A549 (cell line): ENCODE measurements around the gene CCDC71. TPM values are rescaled to one million over a fixed set of nuclear protein-coding genes. Genes with fewer than 3 reads are reported as not detected.
A peak's percentile ranks its signal among the peaks of the same experiment; 100 is the strongest.

Experiments used
- ATAC-seq, 2 experiments: fragments of 200-7000 bp in 1 of 2; fragments of >200 bp in 1 of 2; cut with Nextera tagmentation in 1 of 2; cut with Tn5 transposase in 1 of 2; 3 replicates each; pipeline versions ENCODE4 v1.8.0 to v1.9.1; 2018 to 2020; ENCODE audit warnings: mild to moderate bottlenecking in 1 of 2, moderate library complexity in 1 of 2
- CTCF ChIA-PET: fragments of 300-600 bp; sonication (Branson Sonifier 250); formaldehyde crosslinking; extraction: SDS; loops from one replicate; lab custom pipeline; 2021; ENCODE audit warnings: antibody characterized with exemption, inconsistent platforms; lab: Yijun Ruan, JAX
- POLR2A ChIA-PET: fragments of 350-600 bp; formaldehyde crosslinking; extraction: SDS; loops from one replicate; lab custom pipeline; 2021; ENCODE audit warnings: antibody characterized with exemption, inconsistent platforms; lab: Yijun Ruan, JAX
- DNase-seq, 2 experiments: peaks; one replicate each; pipeline versions ENCODE4 v3.0.0 to v3.0.0-alpha.2; 2011 to 2016; ENCODE audit warnings: low read depth in 1 of 2, low spot score in 1 of 2
- FAIRE-seq: peaks from 2 replicates; lab custom pipeline; 2011; peaks lifted over from hg19 to GRCh38; lab: Jason Lieb, UNC
- H3K27ac ChIP-seq, 2 experiments: fragments of >200 bp; sonication (Bioruptor Twin); formaldehyde crosslinking; 3 replicates each; pipeline ENCODE4 v1.5.1; 2016 to 2017
- H3K4me1 ChIP-seq: fragments of >200 bp; sonication (Bioruptor Twin); formaldehyde crosslinking; 3 replicates; pipeline ENCODE4 v1.6.1; 2016
- H3K4me2 ChIP-seq: fragments of >200 bp; sonication (Bioruptor Twin); formaldehyde crosslinking; 3 replicates; pipeline ENCODE4 v1.6.1; 2016
- H3K4me3 ChIP-seq: fragments of >200 bp; sonication (Bioruptor Twin); formaldehyde crosslinking; 3 replicates; pipeline ENCODE4 v1.5.1; 2016
- H3K9me3 ChIP-seq: fragments of >200 bp; sonication (Bioruptor Twin); formaldehyde crosslinking; 3 replicates; pipeline ENCODE4 v1.6.1; 2016
- BHLHE40 ChIP-seq: IDR thresholded peaks from 2 replicates; pipeline ENCODE4 v1.6.1; 2012; ENCODE audit warnings: low read depth, low read length, inconsistent platforms
- CBX8 ChIP-seq: fragments of 200-600 bp; sonication (generic); IDR thresholded peaks from 2 replicates; pipeline ENCODE4 v1.6.1; 2016
- CEBPB ChIP-seq, 2 experiments: fragments of >200 bp in 1 of 2; sonication (Bioruptor Twin) in 1 of 2; formaldehyde crosslinking in 1 of 2; IDR thresholded peaks; 2 replicates each; pipeline ENCODE4 v1.6.1; 2012 to 2016
- CHD2 ChIP-seq: fragments of 150-350 bp; IDR thresholded peaks from 2 replicates; pipeline ENCODE4 v1.6.1; 2014; ENCODE audit warnings: low read length; ENCODE audit not compliant: partially characterized antibody
- FOSB ChIP-seq: fragments of 250-450 bp; sonication (Bioruptor Pico); IDR thresholded peaks from 2 replicates; pipeline ENCODE4 v1.5.0; 2020; ENCODE audit warnings: mild to moderate bottlenecking, moderate library complexity
- GATA3 ChIP-seq: IDR thresholded peaks from 2 replicates; pipeline ENCODE4 v1.6.1; 2012; ENCODE audit warnings: borderline replicate concordance
- JUN ChIP-seq, 2 experiments: fragments of >200 bp; sonication (Bioruptor Twin); formaldehyde crosslinking; IDR thresholded peaks; 2 replicates in 1 of 2; 3 replicates in 1 of 2; pipeline ENCODE4 v1.6.1; 2016 to 2017
- KDM5A ChIP-seq: fragments of 200-600 bp; sonication (generic); IDR thresholded peaks from 2 replicates; pipeline ENCODE4 v1.6.1; 2016; ENCODE audit warnings: antibody characterized with exemption, mild to moderate bottlenecking
- MAFK ChIP-seq: fragments of 450-650 bp; IDR thresholded peaks from 2 replicates; pipeline ENCODE4 v1.6.1; 2014; ENCODE audit not compliant: partially characterized antibody
- MYC ChIP-seq: IDR thresholded peaks from 2 replicates; pipeline ENCODE4 v1.6.1; 2012; ENCODE audit warnings: mild to moderate bottlenecking, inconsistent platforms, low read length, improper control_type of control experiment, borderline replicate concordance
- NFE2L2 ChIP-seq: fragments of 150-350 bp; conservative IDR thresholded peaks from 2 replicates; pipeline ENCODE4 v1.6.1; 2014; ENCODE audit warnings: low read length
- NPAS2 ChIP-seq: fragments of 250-450 bp; sonication (Bioruptor Pico); IDR thresholded peaks from 2 replicates; pipeline ENCODE4 v1.8.0; 2022; ENCODE audit warnings: mild to moderate bottlenecking, moderate library complexity, borderline replicate concordance
- PHF8 ChIP-seq: fragments of 200-600 bp; sonication (generic); IDR thresholded peaks from 2 replicates; pipeline ENCODE4 v1.6.1; 2016; ENCODE audit warnings: low read depth, mild to moderate bottlenecking, antibody characterized with exemption, moderate library complexity, borderline replicate concordance
- POLR2A ChIP-seq: IDR thresholded peaks from 2 replicates; pipeline ENCODE4 v1.6.1; 2012; ENCODE audit warnings: mild to moderate bottlenecking, low read length
- RARB ChIP-seq: fragments of 250-450 bp; sonication (Bioruptor Pico); IDR thresholded peaks from 2 replicates; pipeline ENCODE4 v1.8.0; 2021; ENCODE audit warnings: mild to moderate bottlenecking, moderate library complexity
- RFX5 ChIP-seq: fragments of 450-650 bp; IDR thresholded peaks from 2 replicates; pipeline ENCODE4 v1.7.1; 2014; ENCODE audit warnings: antibody characterized with exemption, mild to moderate bottlenecking, moderate library complexity
- SREBF2 ChIP-seq: fragments of 450-650 bp; IDR thresholded peaks from 2 replicates; pipeline ENCODE4 v1.6.1; 2014; ENCODE audit warnings: mild to moderate bottlenecking, moderate library complexity
- TFCP2L1 ChIP-seq: fragments of 250-450 bp; sonication (Bioruptor Pico); IDR thresholded peaks from 2 replicates; pipeline ENCODE4 v1.5.0; 2021; ENCODE audit warnings: mild to moderate bottlenecking
- TP53 ChIP-seq: fragments of 250-450 bp; sonication (Bioruptor Pico); IDR thresholded peaks from 2 replicates; pipeline ENCODE4 v1.5.0; 2021; ENCODE audit warnings: mild to moderate bottlenecking, moderate library complexity
- ZFP36 ChIP-seq: fragments of 450-650 bp; IDR thresholded peaks from 2 replicates; pipeline ENCODE4 v1.6.1; 2014; ENCODE audit warnings: borderline replicate concordance; ENCODE audit not compliant: partially characterized antibody
- ZSCAN20 ChIP-seq: fragments of 250-450 bp; sonication (Bioruptor Pico); IDR thresholded peaks from 2 replicates; pipeline ENCODE4 v1.8.0; 2022; ENCODE audit warnings: mild to moderate bottlenecking, moderate library complexity
- WGBS: methylation state at CpG from one replicate; pipeline ENCODE4 v1.1.6; 2017; ENCODE audit errors: missing lambda C conversion rate; 5-methylcytosine and 5-hydroxymethylcytosine counted together
- polyA plus RNA-seq, 4 experiments: library from polyadenylated mRNA; depleted of rRNA in 3 of 4; stranded (reverse); fragments of >200 nt; fragmentation: RNase III in 1 of 4; extraction: RNeasy Plus Mini Kit Qiagen cat#74134 plus additional on column Dnase treatment in 1 of 4; gene quantifications; 2 replicates in 3 of 4; 3 replicates in 1 of 4; pipeline ENCODE4 v1.2.3, GENCODE V29; 2011 to 2017
- TF ChIP-seq, protein P1 (sequence below): IDR thresholded peaks from 2 replicates; pipeline ENCODE4 v1.6.1; 2012
- TF ChIP-seq, protein P2 (sequence below): fragments of 450-650 bp; IDR thresholded peaks from 2 replicates; pipeline ENCODE4 v1.6.1; 2014; ENCODE audit warnings: antibody characterized with exemption
- TF ChIP-seq, protein P3 (sequence below): fragments of >200 bp; sonication (Bioruptor Twin); formaldehyde crosslinking; IDR thresholded peaks from 2 replicates; pipeline ENCODE4 v1.6.1; 2016
- TF ChIP-seq, protein P4 (sequence below): fragments of 200-600 bp; sonication (generic); IDR thresholded peaks from 2 replicates; pipeline ENCODE4 v1.6.1; 2016; ENCODE audit warnings: antibody characterized with exemption, mild to moderate bottlenecking, moderate library complexity
- TF ChIP-seq, protein P5 (sequence below): IDR thresholded peaks from 2 replicates; pipeline ENCODE4 v1.6.1; 2012

The CCDC71 gene
- polyA plus RNA-seq, 2 of the 4 experiments (the other 2 are of a cell fraction): 9.6 to 13.4 TPM

DNA sequence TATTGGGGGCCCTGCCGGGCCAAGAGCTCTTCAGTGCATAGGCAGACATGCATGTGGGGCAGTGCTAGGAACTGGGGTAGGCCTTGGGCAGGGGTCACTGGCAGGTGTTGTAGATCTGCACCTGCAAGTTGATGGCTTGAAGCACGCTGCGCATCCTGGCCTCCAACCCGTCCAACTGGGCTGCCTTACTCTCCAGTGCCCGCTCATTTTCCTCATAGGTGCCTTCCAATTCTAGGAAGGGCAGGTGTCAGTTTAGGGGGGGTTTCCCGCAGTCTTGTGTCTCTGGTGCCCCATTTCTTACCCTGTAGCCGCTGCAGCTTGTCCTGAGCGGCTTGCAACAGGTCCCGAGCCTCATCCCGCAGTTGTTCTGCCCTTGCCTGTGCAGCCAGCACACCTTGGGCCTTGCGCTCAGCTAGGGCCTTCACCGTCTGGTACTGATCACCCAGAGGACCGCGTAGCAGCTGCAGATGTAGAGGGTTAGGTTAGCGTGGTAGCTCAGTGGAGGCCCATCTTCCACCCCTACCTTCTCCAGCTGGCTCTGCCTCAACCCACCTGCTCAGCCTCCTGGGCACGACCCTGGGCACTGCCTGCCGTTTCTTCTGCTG, 44.9 kb downstream of the CCDC71 start:
- no peaks in the 10 kb centered on the region for H3K9me3 ChIP-seq
- POLR2A ChIA-PET: interaction anchor here (0.6 to 1.6 kb wide), 15 partner anchors 8 to 443 kb away, joined by 3 to 26 read pairs (median 4); partner anchors contain the start of genes DALRD3, IMPDH2, LAMB2 and QARS1
- 86% methylated on average over 16 of the region's 17 CpGs for WGBS
- CTCF ChIA-PET: interaction anchor here (0.6 to 1.0 kb wide), 4 partner anchors 13 to 347 kb away, joined by 3 read pairs; no protein-coding TSS in a partner anchor
- peak overlapping the region; percentile 93 for H3K4me2 ChIP-seq
- peak overlapping the region; percentile 93 to 99 for H3K27ac ChIP-seq
- ATAC-seq: peak; percentile 32 to 48; a peak in 3 of 6 replicates
- TF ChIP-seq, protein P1, sequence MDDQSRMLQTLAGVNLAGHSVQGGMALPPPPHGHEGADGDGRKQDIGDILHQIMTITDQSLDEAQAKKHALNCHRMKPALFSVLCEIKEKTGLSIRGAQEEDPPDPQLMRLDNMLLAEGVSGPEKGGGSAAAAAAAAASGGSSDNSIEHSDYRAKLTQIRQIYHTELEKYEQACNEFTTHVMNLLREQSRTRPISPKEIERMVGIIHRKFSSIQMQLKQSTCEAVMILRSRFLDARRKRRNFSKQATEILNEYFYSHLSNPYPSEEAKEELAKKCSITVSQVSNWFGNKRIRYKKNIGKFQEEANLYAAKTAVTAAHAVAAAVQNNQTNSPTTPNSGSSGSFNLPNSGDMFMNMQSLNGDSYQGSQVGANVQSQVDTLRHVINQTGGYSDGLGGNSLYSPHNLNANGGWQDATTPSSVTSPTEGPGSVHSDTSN: no peak
- TF ChIP-seq NFE2L2 (no peak), KDM5A (no peak), CEBPB (IDR thresholded peaks at IDR 0.05) (no peak), ZSCAN20 (CRISPR knock-in tag) (no peak), CBX8 (no peak), PHF8 (no peak), SREBF2 (no peak), RFX5 (no peak), MYC (no peak), FOSB (no peak), NPAS2 (CRISPR knock-in tag) (no peak), RARB (no peak), BHLHE40 (no peak), TP53 (CRISPR knock-in tag) (no peak)
- TF ChIP-seq, protein P2, sequence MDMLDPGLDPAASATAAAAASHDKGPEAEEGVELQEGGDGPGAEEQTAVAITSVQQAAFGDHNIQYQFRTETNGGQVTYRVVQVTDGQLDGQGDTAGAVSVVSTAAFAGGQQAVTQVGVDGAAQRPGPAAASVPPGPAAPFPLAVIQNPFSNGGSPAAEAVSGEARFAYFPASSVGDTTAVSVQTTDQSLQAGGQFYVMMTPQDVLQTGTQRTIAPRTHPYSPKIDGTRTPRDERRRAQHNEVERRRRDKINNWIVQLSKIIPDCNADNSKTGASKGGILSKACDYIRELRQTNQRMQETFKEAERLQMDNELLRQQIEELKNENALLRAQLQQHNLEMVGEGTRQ: no peak
- TF ChIP-seq, protein P3, sequence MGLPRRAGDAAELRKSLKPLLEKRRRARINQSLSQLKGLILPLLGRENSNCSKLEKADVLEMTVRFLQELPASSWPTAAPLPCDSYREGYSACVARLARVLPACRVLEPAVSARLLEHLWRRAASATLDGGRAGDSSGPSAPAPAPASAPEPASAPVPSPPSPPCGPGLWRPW: no peak
- TF ChIP-seq, protein P4, sequence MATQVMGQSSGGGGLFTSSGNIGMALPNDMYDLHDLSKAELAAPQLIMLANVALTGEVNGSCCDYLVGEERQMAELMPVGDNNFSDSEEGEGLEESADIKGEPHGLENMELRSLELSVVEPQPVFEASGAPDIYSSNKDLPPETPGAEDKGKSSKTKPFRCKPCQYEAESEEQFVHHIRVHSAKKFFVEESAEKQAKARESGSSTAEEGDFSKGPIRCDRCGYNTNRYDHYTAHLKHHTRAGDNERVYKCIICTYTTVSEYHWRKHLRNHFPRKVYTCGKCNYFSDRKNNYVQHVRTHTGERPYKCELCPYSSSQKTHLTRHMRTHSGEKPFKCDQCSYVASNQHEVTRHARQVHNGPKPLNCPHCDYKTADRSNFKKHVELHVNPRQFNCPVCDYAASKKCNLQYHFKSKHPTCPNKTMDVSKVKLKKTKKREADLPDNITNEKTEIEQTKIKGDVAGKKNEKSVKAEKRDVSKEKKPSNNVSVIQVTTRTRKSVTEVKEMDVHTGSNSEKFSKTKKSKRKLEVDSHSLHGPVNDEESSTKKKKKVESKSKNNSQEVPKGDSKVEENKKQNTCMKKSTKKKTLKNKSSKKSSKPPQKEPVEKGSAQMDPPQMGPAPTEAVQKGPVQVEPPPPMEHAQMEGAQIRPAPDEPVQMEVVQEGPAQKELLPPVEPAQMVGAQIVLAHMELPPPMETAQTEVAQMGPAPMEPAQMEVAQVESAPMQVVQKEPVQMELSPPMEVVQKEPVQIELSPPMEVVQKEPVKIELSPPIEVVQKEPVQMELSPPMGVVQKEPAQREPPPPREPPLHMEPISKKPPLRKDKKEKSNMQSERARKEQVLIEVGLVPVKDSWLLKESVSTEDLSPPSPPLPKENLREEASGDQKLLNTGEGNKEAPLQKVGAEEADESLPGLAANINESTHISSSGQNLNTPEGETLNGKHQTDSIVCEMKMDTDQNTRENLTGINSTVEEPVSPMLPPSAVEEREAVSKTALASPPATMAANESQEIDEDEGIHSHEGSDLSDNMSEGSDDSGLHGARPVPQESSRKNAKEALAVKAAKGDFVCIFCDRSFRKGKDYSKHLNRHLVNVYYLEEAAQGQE: no peak
- TF ChIP-seq, protein P5, sequence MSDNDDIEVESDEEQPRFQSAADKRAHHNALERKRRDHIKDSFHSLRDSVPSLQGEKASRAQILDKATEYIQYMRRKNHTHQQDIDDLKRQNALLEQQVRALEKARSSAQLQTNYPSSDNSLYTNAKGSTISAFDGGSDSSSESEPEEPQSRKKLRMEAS: no peak
- no peak for DNase-seq
- peak overlapping the region; percentile 93 for H3K4me3 ChIP-seq
- FAIRE-seq: no peak
- peaks cover 14% of the 10 kb centered on the region for H3K4me1 ChIP-seq

DNA sequence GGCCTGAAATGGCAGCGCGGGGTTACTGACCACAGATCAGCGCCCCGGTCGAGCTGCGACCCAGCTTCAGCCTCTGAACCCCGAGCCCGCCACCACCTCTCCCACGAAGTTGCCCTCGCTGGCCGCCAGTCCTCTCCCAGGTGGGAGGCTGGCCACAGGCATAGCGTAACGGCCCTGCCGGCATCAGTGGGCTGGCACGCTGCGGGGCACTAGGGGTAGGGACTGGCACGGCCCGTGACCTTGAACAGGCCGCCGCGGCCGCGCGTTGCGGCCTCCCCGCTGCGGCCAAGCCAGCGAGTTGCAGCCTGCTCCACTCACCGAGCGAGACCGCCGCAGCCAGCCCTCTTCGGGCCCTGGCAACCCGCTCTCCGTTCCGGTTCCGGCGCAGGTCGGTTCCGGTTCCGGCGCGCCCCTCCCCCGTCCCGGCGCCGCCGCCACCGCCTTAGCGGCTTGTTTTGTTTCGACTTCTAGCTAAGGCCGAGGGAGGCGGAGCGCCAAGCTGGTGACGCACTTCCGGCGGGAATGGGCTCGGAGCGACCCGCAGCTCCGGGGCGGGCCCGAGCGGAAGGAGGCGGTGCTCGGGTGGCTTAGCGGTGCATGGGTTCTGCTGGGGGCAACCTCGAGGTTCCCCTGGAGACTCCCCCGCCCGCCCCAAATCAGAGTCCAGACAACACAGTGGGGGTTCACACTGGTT, 45.5 kb downstream of the CCDC71 start, which contains the start of gene USP19:
USP19 (minus strand) TSS at position 386 of the 694 bp plus-strand sequence. CDS start 1,678 bp downstream, outside the sequence.
- DNase-seq: peak; percentile 88 to 91
- POLR2A ChIA-PET: interaction anchor here (0.6 to 1.6 kb wide), 16 partner anchors 9 to 444 kb away, joined by 3 to 26 read pairs (median 4); partner anchors contain the start of genes DALRD3, IMPDH2, LAMB2 and QARS1
- WGBS: 1% methylated on average over 20 of the region's 70 CpGs
- Histone ChIP-seq H3K4me3 (peak within 1 kb of the TSS; percentile 93), H3K4me2 (peak within 1 kb of the TSS; percentile 93), H3K27ac (peak within 1 kb of the TSS; percentile 93 to 99), H3K4me1 (peaks cover 14% of the 10 kb centered on the region), H3K9me3 (no peaks in the 10 kb centered on the region)
- peak; percentile 95 to 97 for ATAC-seq
- CTCF ChIA-PET: interaction anchor here (0.6 to 1.7 kb wide), 5 partner anchors 13 to 348 kb away, joined by 3 to 7 read pairs (median 3); no protein-coding TSS in a partner anchor
- TF ChIP-seq GATA3: 0 out of 2 replicates have a peak, but pooled peaks have one; percentile 19
- no peak for TF ChIP-seq TFCP2L1 (CRISPR knock-in tag)
- no peak for TF ChIP-seq MAFK
- TF ChIP-seq JUN (IDR thresholded peaks at IDR 0.05): peak; percentile 53 to 73; a peak in 3 of 5 replicates
- TF ChIP-seq CHD2: no peak
- no peak for TF ChIP-seq ZFP36
- TF ChIP-seq POLR2A: peak; percentile 62
- TF ChIP-seq, protein P5: peak; percentile 49
- TF ChIP-seq PHF8: peak; percentile 72
- FAIRE-seq: no peak
